ENCODE data around the gene MBNL1. TPM values are rescaled to one million over a fixed set of nuclear protein-coding genes. Genes with fewer than 3 reads are reported as not detected.

The MBNL1 gene
- total and polyA plus RNA-seq, 4 donors, result 17.1 to 110 (median 62.3) TPM

DNA sequence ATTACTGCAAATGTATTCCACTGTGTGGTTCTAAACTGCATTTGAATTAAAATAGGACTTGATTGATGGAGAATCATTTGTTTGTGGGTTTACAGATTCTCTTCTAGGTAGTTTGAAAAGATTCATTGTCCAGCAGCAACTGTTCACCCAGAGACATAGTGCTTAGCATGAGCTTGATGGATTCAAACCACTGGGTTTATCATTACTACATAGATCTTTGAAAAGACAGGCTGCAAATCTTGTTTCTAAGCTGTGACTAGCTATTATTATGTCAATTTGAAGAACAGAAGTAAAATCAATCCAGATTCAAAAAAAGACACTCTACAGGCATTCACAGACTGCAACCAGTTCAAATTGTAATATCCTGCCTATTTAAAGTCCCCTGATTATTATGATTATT is 49.8 kb downstream of the MBNL1 start:
- Histone ChIP-seq H3K27ac (ENCODE audit: low read depth in 1 of 2, low read length in 2 of 2) (peak overlapping the region in 1 of 2 donors; percentile 10), H3K9ac (ENCODE audit: low read depth in 1 of 2, low read length in 2 of 2) (no peak overlapping the region)

DNA sequence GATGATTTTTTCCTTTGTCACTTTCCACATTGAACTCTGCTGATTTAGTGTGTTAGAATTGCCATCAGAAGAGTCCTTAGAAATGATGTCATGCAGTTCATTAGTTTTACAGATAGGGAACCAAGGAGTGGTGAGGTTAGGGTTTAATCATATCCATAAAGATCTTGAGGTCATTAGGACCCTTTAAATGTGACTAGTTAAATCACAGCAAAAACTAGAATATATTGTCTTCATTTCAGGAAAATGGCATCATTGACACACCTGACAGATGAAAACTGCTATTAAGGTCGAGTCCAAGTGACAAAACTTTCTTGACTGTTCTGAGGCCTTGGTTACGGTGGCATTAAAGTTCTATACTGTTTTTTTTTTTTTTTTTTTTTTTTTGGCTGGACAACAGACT is 50.5 kb downstream of the MBNL1 start:
- H3K4me1 ChIP-seq (ENCODE audit: control insufficient read depth in 4 of 4, insufficient read depth in 4 of 4, low read length in 3 of 4), result peaks cover 11 to 42% (median 21%) of the 10 kb centered on the region in 4 donors
- no peak overlapping the region for H3K9ac ChIP-seq (ENCODE audit: low read depth in 1 of 2, low read length in 2 of 2)
- WGBS, result 86% methylated on average over 2 of the region's 2 CpGs
- no peaks in the 10 kb centered on the region for H3K9me3 ChIP-seq (ENCODE audit: control insufficient read depth in 4 of 4, low read length in 3 of 4)
- H3K4me3 ChIP-seq (ENCODE audit: low read depth in 1 of 3, low read length in 3 of 3), result no peak overlapping the region
- TF ChIP-seq, protein P1, sequence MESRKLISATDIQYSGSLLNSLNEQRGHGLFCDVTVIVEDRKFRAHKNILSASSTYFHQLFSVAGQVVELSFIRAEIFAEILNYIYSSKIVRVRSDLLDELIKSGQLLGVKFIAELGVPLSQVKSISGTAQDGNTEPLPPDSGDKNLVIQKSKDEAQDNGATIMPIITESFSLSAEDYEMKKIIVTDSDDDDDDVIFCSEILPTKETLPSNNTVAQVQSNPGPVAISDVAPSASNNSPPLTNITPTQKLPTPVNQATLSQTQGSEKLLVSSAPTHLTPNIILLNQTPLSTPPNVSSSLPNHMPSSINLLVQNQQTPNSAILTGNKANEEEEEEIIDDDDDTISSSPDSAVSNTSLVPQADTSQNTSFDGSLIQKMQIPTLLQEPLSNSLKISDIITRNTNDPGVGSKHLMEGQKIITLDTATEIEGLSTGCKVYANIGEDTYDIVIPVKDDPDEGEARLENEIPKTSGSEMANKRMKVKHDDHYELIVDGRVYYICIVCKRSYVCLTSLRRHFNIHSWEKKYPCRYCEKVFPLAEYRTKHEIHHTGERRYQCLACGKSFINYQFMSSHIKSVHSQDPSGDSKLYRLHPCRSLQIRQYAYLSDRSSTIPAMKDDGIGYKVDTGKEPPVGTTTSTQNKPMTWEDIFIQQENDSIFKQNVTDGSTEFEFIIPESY (IDR thresholded peaks at IDR 0.05), result no peak
- no peaks in the 10 kb centered on the region for H3K27me3 ChIP-seq (ENCODE audit: control insufficient read depth in 4 of 4, insufficient read depth in 4 of 4, low read length in 3 of 4)
- DNase-seq (ENCODE audit: low spot score), result no peak
- H3K36me3 ChIP-seq (ENCODE audit: control insufficient read depth in 4 of 4, insufficient read depth in 3 of 4, low read depth in 1 of 4, low read length in 3 of 4), result no peaks in the 10 kb centered on the region
- H3K27ac ChIP-seq (ENCODE audit: low read depth in 1 of 2, low read length in 2 of 2), result no peak overlapping the region

More for the DNA sequence above, 49.8 kb downstream of the MBNL1 start:
- TF ChIP-seq GABPA (IDR thresholded peaks at IDR 0.05 in 1 of 2, conservative IDR thresholded peaks at IDR 0.05 in 1 of 2), result no peak
- no peak for TF ChIP-seq JUND (IDR thresholded peaks at IDR 0.05)
- no peak for TF ChIP-seq HNF4A (conservative IDR thresholded peaks at IDR 0.05)
- TF ChIP-seq, protein P2, sequence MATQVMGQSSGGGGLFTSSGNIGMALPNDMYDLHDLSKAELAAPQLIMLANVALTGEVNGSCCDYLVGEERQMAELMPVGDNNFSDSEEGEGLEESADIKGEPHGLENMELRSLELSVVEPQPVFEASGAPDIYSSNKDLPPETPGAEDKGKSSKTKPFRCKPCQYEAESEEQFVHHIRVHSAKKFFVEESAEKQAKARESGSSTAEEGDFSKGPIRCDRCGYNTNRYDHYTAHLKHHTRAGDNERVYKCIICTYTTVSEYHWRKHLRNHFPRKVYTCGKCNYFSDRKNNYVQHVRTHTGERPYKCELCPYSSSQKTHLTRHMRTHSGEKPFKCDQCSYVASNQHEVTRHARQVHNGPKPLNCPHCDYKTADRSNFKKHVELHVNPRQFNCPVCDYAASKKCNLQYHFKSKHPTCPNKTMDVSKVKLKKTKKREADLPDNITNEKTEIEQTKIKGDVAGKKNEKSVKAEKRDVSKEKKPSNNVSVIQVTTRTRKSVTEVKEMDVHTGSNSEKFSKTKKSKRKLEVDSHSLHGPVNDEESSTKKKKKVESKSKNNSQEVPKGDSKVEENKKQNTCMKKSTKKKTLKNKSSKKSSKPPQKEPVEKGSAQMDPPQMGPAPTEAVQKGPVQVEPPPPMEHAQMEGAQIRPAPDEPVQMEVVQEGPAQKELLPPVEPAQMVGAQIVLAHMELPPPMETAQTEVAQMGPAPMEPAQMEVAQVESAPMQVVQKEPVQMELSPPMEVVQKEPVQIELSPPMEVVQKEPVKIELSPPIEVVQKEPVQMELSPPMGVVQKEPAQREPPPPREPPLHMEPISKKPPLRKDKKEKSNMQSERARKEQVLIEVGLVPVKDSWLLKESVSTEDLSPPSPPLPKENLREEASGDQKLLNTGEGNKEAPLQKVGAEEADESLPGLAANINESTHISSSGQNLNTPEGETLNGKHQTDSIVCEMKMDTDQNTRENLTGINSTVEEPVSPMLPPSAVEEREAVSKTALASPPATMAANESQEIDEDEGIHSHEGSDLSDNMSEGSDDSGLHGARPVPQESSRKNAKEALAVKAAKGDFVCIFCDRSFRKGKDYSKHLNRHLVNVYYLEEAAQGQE (IDR thresholded peaks at IDR 0.05), result no peak
- TF ChIP-seq, protein P3, sequence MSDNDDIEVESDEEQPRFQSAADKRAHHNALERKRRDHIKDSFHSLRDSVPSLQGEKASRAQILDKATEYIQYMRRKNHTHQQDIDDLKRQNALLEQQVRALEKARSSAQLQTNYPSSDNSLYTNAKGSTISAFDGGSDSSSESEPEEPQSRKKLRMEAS (IDR thresholded peaks at IDR 0.05), result no peak
- TF ChIP-seq FOXA1 (IDR thresholded peaks at IDR 0.05), result no peak
- TF ChIP-seq, protein P1 (IDR thresholded peaks at IDR 0.05), result no peak
- no peak for TF ChIP-seq FOXA2 (IDR thresholded peaks at IDR 0.05)
- no peak for TF ChIP-seq NR2F2 (IDR thresholded peaks at IDR 0.05)
- TF ChIP-seq YY1 (IDR thresholded peaks at IDR 0.05), result no peak
- no peak for TF ChIP-seq HNF4G (IDR thresholded peaks at IDR 0.05)
- TF ChIP-seq RXRA (IDR thresholded peaks at IDR 0.05), result no peak
- Histone ChIP-seq H3K4me3 (ENCODE audit: low read depth in 1 of 3, low read length in 3 of 3) (no peak overlapping the region), H3K4me1 (ENCODE audit: control insufficient read depth in 4 of 4, insufficient read depth in 4 of 4, low read length in 3 of 4) (peaks cover 12 to 41% (median 21%) of the 10 kb centered on the region in 4 donors), H3K36me3 (ENCODE audit: control insufficient read depth in 4 of 4, insufficient read depth in 3 of 4, low read depth in 1 of 4, low read length in 3 of 4) (no peaks in the 10 kb centered on the region), H3K27me3 (ENCODE audit: control insufficient read depth in 4 of 4, insufficient read depth in 4 of 4, low read length in 3 of 4) (no peaks in the 10 kb centered on the region), H3K9me3 (ENCODE audit: control insufficient read depth in 4 of 4, low read length in 3 of 4) (no peaks in the 10 kb centered on the region)
- no peak for DNase-seq (ENCODE audit: low spot score)

Data from liver (tissue), 9 donors.